Suppressor macrophage (primary cell): ENCODE results near the gene HSDL2.
"Not testable (repeated sequence)": the region's sequence is repeated elsewhere in the genome, so short reads cannot be mapped to it uniquely, and the experiment has no call there.

Experiments used
- DNase-seq, 4 experiments: peaks; one replicate each; pipeline ENCODE4 v3.0.0-alpha.2; 2020 to 2022

HSDL2 gene

DNA sequence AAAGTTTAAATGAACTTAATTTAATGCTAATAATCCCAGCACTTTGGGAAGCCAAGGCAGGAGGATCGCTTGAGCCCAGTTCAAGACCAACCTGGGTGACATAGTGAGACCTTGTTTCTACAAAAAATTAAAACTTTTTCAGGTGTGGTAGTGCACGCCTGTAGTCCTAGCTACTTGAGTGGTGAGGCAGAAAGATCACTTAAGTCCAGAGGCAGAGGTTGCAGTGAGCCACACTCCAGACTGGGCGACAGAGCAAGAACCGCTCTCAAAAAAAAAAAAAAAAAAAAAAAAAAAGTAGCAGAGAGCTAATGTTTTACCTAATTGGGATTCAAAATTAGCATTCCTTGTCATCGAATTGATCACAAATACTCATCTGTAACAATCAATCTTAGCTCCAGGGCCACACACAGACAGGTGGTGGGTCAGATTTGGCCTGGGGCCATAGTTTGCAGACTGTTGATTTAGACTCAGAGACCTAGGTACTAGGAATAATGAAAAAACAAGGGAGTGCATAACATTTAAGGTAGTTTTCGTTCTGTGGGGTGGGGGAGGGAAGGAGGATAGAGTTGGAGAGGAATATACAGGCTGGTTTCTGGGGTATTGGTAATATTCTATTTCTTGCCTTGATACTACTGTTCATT lies 21.4 kb downstream of the HSDL2 start:
- no peak for DNase-seq

DNA sequence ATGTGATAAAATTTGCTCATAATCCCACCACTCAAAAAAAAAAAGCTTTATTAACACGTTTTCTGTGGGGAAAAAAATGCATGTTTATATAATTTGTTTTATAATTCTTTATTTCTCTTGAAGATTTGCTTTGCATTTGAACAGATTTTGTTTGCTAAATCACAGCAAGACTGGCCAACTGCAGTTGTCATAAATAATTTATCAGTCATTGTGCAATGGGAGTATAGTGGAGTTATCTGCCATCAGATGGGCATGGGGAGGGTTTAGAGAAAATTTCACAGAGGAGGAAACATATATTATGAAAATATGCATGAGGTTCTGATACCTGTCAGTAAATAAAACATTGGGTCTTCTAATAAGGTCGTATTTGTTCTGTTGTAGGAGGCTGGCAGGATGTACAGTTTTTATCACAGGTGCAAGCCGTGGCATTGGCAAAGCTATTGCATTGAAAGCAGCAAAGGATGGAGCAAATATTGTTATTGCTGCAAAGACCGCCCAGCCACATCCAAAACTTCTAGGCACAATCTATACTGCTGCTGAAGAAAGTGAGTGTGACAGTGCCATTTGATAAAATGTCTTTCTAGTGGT lies 23.8 kb downstream of the HSDL2 start:
- DNase-seq, result no peak

GRCh38 chr9:112404508-112404932 lies 24.6 kb downstream of the HSDL2 start:
- DNase-seq, result no peak

- DNase-seq, result peak in 3 of 4 experiments; percentile 6 to 40 (median 23)
These were observed 28.4 kb downstream of the HSDL2 start for GRCh38 chr9:112408275-112408674.

DNA sequence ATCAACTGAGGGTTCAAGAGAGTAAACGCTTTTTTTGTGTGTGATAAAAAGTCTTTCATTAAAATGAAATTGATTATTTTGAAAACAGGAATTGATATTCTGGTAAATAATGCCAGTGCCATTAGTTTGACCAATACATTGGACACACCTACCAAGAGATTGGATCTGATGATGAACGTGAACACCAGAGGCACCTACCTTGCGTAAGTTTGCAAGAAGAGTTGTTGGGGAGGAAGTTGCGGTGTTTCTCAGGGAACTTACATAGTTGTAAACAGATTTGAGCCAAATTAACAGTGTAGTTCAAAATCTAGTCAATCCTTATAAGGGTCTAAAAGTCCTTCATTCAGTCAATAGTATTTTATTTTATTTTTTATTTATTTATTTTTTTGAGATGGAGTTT lies 28.9 kb downstream of the HSDL2 start:
- peak in 1 of 4 experiments; percentile 5 for DNase-seq

GRCh38 chr9:112409758-112410157 lies 29.9 kb downstream of the HSDL2 start:
- DNase-seq, result no peak

DNA sequence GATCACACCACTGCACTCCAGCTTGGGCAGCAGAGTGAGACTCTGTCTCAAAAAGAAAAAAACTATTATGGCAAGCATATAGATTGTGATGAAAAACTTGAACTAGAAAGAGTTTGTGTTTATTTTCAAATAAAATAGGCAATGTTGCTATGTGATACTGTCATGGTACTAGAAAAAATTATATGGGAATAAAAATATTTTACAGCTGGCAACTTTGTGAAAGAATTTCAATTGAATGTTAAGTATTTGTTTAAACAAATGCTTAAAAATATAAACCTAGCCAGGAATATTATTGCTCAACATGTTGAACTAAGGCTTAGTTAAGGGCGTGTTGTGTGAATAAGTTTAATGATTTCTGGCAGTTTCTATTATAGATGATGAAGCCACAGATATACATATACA lies 31.7 kb downstream of the HSDL2 start:
- no peak for DNase-seq

- DNase-seq, result not testable (repeated sequence)
These were observed 33.8 kb downstream of the HSDL2 start for GRCh38 chr9:112413728-112414127.

DNA sequence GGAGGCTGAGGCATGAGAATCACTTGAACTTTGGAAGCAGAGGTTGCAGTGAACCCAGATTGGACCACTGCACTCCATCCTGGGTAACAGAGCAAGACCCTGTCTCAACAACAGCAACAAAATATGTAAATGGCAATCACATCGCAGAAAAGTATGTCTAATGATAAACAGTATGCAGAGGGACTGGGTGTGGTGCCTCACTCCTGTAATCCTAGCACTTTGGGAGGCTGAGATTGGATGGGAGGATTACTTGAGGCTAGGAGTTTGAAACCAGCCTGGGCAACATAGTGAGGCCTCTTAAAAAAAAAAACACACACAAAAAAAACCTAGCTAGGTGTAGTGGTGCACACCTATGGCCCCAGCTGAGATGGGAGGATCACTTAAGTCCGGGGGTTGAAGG lies 40.3 kb downstream of the HSDL2 start:
- DNase-seq, result no peak

- DNase-seq, result no peak
These were observed 41.9 kb downstream of the HSDL2 start for GRCh38 chr9:112421771-112422222.

DNA sequence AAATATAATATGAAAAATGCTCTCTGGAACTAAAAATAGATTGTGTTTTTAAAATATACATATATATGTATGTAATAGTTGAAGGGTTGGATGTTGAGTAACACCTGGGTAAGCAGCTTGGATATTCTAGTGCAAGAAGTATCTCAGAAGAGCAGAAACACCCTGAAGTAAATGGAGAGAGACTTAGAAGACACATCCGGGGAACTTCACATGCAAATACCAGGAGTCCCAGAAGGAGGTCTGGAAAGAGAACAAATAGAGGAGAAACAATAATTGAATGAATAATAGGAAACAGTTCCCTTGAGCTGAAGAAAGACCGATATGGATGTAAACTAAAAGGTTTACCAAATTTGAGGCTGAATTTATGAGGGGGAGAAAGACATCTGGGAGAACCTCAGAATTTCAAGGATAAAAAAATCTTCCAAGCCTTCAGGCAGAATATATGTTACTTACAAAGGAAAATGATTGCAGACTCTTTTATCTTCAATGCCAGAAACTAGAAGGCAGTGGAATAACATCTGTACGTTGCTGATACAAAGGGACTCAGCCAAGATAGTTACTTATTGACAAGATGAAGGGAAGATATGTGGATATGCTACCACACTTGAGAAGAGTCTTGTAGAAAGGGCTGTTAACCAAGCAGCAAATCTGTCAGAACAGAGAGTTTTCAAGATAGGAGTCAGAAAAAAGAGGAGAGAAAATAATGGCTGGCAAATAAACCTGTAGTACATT lies 42.7 kb downstream of the HSDL2 start:
- DNase-seq, result no peak

DNA sequence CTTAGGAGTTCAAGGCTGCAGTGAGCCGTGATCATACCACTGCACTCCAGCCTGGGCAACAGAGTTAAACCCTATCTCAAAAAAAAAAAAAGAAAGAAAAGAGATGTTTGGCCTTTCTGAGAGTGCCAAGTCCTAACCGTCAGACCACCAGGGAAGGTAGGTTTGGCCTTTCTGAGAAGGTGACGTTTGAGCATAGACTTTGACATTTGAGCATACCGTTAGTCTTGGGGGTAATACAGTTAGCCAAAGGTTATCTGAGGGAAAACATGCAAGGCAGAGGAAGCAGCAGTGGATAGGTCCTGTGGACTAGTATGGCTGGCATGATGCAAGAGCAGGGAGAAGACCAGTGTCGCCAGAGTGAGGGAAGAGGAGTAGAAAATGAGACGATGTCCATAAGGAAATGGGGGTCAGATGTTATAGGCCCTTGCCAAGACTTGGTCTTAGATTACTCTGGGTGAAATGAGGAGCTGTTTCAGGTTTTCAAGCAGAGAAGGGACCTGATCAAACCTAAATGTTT lies 50.2 kb downstream of the HSDL2 start:
- DNase-seq, result no peak

DNA sequence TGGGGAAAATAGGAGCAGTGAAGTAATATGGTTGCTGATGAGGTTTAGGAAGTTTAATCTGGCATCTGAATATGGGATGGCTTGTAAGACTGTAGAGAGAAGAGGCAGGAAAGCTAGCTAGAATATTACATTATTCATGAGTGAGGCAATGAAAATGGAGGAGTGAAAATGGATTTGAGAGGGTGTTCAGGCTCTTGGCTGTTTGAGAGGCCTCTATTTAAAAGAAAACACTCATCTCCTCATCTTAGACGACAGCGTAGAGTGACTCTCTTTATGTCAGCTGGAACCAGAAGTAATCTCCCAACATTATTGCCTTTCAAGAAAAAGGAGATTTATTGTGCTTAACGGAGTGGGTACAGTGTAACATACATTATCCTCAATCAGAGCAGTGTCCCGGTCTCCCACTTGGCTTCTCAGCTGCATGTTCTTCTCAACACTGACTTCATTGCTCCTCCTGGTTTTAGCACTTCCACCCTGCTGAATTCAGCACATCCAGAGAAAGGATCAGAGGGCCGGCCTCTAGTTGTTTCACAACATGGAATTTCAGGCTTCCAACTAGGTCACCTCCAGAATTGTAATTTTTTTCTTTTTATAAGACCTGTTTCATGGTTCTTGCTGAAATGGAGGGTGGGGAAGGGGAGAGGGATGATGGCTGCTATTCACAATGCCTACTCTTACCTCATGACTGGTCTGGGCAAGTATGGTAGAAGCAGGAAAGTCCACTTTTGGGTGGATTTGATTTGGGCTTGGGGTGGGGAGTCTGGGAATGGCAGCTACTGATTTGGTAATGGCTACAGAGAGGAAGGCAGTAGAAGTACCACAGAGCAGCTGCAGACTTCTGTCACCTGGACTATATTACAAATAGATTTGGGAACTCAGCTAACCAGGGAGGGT lies 53.8 kb downstream of the HSDL2 start:
- no peak for DNase-seq

DNA sequence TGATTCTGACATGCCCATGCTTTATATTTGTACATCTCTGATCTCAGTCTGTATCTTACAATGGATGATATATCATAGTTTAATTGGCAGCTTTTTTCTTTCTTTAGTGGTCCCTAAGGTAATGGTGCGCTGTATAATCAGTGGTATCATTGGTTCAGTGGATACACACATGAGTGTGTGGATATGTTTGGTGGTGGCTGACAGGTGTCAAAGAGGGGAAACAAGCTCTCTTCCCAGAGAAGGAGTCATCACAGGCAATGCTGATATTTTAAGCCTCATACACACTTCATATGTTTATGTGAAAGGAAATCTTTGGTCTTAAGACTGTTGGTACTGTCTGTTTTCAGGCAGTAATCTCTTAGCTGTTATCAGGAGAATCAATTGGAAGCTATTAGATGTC lies 54.6 kb downstream of the HSDL2 start:
- DNase-seq, result no peak

- no peak for DNase-seq
These were observed 57.5 kb downstream of the HSDL2 start for GRCh38 chr9:112437406-112437805.

DNA sequence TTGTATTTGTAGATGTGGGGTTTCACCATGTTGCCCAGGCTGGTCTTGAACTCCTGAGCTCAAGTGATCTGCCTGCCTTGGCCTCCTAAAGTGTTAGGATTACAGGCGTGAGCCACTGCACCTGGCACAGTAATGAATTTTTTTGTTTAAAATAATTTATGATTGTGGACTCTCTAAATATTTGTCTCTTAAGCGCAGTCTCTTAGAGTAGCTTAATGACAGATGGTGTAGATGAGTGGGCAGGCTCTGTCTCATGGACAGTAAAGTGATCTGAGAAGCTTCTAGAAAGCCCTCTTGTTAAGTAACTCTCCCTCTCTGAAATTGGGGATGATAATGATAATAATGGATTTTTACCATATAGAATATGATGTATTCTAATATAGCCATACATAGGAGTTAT lies 59.3 kb downstream of the HSDL2 start:
- no peak for DNase-seq

DNA sequence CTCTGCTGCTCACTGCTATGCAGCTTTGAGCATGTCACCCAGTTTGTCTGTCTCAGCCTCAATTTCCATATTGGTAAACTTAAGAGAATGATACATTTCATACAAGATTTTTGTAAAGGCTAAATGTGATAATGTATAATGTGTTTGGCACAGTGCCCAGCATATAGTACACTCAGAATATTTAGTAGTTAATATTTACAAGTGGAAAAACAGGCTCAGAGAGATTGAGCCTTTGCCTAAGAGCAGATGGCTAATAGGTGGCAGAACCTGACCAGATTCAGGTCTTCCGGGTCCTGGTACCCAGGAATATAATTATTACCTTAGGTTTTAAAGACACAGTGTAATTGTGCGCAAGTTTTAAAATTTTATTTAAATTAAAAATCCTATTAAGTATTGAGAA lies 59.9 kb downstream of the HSDL2 start:
- no peak for DNase-seq

DNA sequence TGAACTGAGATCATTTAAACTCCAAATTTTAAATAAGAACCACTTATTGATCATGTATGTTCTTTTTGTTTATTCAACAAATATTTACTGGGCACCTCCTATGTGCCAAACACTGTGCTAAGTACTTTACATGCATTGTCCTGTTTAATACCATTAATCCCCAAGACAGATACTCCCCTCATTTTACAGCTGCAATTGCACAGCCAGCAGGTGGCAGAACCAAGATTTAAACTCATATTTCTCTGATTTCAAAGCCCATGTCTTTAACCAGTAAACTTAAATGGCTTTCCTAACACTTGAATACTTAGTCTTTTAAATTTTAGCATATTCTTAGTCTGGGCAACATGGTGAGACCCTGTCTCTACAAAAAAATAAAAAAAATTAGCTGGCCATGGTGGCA lies 63.3 kb downstream of the HSDL2 start:
- DNase-seq, result peak; percentile 28 to 45 (median 42)

DNA sequence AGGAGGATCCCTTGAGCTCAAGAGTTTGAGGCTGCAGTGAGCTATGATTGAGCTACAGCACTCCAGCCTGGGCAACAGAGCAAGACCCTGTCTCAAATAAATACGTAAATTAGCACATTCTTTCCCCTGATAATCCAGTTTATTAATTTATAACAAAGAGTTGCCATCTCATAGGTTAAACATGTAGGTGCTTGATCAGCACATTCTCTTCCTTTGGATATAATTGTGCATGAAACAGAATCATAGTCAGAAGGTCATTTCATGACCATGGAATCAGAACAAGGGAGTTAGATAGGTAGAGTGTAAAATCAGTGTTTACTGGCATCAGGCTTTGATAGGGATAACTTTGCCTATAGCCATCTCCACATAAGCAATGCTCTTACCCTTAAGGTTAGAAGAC lies 63.7 kb downstream of the HSDL2 start:
- DNase-seq, result no peak

GRCh38 chr9:112445196-112445595 lies 65.3 kb downstream of the HSDL2 start:
- DNase-seq, result peak in 1 of 4 experiments; percentile 1

DNA sequence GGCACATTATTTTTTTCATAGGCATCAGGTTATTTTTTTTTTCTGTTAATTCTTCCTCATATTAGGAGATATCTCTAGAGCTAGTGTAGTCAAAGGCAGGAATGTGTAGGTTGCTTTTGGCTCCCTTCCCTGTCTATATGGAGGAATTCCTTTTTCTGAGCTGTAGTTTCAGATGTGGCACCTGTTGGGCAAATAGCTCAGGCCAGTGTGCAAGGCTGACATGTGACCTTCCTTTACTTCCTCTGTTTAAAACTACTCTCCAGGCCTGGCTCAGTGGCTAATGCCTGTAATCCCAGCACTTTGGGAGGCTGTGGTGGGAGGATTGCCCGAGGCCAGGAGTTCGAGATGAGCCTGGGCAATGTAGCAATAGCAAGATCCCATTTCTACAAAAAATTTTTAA lies 66.2 kb downstream of the HSDL2 start:
- peak in 3 of 4 experiments; percentile 21 to 44 (median 25) for DNase-seq

GRCh38 chr9:112446526-112446925 lies 66.6 kb downstream of the HSDL2 start:
- DNase-seq, result no peak
